ENCODE data around the gene NT5C.

Gene NT5C

DNA sequence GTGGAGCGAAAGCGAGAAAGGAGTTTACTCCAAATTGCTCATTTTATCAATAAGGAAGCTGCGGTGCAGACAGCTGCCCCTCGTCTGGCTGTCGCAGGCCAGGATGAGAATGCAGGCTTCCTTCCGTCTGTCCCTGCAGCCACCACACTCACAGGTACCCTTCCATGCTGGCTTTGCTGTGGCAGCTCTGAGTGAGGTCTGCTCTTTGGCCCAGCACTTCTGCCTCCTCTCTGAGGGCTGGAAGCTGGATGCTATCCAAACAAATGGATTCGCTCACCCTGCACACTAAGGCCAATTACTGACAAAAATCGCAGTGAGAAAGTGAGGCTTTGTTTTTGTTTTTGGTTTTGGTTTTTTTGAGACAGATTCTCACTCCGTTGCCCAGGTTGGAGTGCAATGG, 14.8 kb downstream of the NT5C start:
- DNase-seq (ENCODE audit: low spot score), result no peak

DNA sequence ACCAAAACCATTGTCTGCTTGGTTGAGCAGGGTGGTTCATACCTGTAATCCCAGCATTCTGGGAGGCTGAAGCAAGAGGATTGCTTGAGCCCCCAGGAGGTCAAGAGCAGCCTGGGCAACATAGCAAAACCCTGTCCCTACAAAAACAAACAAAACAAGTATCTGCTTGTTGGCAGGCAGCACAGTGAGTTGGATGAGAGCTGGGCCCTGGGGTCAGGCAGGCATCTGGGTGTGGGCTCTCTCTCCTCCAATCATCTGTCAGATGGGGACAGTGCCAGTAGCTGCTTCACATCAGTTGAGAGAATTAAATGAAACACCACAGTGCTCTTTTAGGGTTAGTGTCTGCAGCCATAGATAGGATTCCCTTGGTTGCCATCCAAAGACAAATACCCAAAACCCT, 16.0 kb downstream of the NT5C start:
- DNase-seq (ENCODE audit: low spot score), result no peak

DNA sequence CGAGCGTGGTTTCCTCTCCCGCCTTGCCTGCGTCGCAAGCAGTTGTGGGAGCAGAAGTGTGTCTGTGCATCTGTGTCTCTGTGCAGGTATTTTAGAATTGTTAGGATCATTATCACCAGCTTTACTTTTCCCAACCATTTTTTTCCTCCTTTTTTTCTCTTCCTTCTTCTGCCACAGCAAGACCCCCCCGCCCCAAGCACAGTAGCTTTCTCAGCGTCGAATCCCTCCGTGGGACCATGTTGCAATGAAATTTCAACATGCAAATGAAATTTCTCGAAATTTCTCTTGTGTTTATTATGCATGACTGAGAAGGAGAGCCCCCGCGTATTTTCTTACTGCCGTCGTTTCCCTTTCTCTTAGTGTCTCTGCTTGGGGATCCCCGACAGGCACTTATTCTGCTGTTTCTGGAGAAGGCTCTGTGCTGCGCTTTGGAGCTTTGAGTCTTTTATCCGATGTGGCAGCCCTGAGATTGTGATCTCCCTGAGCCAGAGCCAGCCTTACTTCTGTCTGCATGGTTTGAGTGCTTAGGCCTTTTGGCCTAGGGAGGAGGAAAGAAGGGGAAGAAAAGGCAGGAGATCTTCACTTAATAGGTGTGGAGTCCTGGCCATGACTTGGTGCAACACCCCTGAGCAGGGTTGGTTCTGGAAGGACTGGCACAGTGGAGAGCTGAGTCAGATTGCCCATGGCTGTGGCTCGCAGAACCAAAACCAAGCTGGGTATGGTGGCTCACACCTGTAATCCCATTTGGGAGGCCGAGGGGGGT, 16.8 kb downstream of the NT5C start:
- DNase-seq (ENCODE audit: low spot score), result no peak

DNA sequence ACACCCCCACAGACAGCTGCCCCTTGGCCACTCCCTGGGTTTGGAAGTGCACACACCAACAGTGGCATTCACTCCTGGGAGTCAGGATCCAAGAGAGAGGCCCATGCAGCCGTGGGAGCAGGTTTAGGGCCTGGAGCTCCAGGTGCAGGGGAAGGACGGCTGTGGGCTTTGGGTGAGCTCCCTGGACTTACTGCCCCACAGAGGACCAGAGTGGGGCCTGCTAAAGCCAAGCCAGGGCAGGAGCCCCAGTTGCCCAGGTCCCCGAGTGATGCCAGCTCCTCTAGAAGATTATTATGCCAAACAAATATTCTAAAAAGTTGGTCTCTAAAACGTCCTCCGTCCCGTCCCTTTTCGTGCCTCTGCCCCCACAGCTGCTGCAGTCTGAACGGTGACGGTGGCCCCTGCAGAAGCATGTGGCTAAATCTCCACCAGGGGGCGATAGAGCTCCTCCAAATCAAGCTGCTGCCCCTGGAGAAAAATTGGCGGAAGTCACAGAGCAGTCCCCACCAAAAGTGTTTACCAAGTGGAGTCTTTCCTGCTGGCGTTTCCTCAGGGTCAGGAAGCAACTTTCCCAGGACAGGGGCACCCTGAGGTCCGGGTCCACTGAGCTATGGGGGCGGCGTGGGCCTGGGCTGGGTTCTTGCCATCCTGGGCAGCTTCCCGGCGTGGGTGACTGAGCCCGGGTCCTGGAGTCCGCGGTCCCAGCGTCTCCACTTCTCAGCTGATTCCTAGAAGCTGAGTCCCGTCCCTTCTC, 17.6 kb downstream of the NT5C start:
- peak; percentile 96 for DNase-seq (ENCODE audit: low spot score)

DNA sequence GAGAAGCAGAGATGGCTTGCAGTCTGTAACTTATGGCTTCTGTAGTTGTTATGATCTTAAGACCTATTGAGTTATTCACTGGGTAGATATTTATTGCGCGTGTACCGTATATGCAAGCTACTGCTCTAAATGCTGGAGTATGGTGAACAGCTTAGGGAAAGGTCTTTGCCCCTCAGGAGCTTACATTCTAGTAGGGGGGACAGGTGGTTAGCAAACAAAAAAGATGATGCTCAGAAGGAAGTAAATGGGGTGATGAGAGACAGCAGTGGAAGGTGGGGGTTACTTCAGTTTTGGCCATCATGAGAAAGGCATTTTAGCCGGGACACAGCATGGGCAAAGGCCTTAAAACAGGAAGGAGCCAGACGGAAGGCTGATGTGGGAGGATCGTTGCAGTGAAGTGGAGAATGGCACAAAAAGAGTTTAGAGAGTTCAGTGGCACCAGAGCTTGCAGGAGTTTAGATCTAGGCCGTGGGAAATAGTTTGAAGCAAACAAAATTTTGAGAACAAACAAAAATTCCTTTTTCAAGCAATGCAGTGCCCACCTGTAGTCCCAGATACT, 19.7 kb downstream of the NT5C start:
- no peak for DNase-seq (ENCODE audit: low spot score)

DNA sequence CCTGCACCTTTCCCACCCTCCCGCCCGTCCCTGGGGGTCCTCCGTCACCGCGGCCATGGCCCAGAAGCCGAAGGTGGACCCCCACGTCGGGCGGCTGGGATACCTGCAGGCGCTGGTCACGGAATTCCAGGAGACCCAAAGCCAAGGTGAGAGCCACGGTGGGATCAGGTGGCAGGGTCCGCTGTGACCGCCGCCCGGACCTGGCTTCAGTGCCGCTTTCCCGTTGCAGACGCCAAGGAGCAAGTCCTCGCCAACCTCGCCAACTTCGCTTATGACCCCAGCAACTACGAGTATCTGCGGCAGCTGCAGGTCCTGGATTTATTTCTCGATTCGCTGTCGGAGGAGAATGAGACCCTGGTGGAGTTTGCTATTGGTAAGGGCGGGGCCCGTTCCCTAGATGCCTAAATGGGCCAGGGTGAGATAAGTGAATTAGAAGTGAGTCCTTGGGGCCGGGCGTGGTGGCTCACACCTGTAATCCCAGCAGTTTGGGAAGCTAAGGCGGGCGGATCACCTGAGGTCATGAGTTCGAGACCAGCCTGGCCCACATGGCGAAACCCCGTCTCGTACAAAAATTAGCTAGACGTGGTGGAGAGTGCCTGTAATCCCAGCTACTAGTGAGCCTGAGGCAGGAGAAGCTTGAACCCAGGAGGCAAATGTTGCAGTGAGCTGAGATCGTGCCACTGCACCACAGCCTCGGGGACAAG, 21.2 kb downstream of the NT5C start:
- no peak for DNase-seq (ENCODE audit: low spot score)

DNA sequence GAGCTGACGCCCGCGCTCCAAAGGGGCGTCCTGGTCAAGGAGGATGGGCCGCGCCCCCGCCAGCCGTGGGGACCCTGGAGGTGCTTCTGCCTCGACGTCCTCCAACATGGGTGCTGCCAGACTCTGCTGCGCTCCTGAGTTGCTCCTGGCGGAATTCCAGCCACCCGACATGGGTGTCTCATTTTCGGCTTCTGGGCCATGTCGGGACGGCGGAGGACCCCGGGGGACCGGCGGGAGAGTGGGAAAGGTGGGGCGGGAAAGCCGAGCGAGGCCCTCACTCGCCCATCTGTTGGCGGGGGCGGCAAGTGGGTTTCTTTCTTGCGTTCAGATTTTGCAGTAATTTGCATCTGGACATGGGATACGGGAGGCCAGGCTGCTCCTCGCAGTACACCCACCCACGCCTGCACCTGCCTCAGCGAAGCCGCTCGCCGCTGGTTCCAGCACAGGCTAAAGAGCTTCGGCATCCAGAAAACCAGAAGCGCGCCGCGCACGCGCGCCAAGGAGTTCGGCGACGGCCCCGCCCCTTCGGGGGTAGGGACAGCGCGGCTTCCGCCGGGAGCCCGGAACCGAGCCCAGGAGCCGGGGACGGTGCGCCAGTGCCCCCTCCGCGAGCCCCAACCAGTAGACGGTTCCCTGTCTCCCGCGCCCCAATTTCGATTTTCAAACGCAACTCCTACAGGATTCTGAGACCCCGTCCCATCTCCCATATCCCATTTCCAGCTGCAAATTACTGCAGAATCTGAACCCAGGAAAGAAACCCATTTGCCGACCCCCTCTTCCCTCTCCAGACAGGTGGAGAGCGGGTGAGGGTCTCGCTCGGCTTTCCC, 21.9 kb downstream of the NT5C start, which contains the start of gene ARMC7:
ARMC7 (plus strand) TSS at position 563 of the 827 bp plus-strand sequence. CDS start 320 bp downstream, outside the sequence.
- peak; percentile 85 for DNase-seq (ENCODE audit: low spot score)

DNA sequence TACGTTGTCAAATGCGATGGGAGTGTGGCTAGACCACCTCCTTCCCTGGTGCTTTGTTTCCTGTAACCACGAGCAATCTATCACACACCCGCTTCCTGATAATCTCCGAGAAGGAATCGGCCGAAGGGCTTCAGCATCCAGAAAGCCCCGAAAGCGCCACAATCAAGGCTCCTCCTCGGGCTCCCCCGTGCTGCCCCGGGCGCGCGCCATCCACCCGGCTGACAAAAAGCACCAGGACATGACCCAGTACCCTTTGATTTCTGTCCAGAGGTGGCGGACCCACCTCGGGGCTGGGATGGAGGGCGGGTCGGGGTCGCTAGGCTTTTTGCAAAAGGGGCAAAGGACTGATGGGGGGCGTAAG, 22.5 kb downstream of the NT5C start:
- no peak for DNase-seq (ENCODE audit: low spot score)

DNA sequence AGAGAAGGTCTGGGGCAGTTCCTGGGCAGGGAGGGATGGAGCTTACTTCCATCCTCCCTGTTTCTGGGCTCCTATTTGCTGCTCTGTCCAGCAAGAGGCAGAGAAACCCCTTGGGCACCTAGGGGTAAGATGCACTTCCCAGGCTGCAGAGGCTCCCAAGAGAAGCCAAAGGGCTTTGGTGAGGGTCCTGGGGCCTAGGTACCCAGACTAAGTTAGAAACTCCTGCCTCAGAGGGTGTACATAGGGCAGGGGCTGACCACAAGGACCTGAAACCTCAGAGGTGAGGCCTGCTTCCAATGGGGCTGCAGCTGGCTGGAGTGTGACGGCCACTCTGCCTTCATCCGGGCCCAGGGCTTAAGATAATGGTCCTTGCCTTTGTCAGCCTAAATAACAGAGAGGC, 23.3 kb downstream of the NT5C start:
- no peak for DNase-seq (ENCODE audit: low spot score)

DNA sequence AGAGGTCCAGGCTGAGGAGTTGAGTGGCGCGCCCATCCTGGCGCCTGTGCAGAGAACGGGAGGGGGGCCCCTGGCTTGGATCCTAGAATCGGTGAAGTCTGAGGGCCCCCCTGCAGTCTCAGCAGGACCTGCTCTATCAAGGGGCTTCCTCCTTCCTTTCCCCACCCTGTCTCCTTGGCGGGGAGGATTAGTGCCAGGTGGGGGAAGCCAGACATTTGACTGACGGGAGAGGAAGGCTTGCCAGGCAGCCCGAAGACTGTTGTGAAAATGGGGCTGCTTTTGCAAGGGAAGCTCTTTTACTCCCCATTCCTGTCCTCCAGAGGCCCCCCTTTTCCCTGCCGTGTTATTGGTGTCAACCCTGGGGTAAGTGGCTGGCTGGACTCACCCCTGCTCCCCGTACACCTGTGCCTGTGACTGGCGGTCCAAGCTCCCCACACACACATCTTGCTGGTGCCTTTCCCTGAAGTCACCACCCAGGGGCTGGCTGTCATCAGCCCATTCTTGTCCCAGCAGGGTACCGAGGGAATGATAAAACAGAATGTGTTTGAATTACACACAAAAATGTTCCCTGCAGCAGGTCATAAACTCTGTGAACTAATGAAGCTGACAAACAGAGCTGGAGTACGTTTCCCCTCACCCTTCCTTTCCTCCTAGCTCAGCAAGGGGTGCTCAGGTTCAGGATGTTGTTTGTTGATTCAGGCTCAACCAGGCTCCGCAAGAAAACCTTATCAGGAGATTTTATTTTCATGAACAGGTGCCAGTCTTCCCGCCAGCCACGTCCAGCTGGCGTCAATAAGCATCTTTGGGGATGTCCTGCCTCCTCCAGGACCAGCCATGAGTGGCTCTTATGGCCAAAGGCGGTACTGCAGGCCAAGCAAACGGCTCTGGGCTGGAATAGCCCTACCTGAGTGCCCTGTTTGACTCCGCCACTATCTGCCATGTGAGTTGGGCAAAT, 26.1 kb downstream of the NT5C start:
- DNase-seq (ENCODE audit: low spot score), result peak; percentile 88

DNA sequence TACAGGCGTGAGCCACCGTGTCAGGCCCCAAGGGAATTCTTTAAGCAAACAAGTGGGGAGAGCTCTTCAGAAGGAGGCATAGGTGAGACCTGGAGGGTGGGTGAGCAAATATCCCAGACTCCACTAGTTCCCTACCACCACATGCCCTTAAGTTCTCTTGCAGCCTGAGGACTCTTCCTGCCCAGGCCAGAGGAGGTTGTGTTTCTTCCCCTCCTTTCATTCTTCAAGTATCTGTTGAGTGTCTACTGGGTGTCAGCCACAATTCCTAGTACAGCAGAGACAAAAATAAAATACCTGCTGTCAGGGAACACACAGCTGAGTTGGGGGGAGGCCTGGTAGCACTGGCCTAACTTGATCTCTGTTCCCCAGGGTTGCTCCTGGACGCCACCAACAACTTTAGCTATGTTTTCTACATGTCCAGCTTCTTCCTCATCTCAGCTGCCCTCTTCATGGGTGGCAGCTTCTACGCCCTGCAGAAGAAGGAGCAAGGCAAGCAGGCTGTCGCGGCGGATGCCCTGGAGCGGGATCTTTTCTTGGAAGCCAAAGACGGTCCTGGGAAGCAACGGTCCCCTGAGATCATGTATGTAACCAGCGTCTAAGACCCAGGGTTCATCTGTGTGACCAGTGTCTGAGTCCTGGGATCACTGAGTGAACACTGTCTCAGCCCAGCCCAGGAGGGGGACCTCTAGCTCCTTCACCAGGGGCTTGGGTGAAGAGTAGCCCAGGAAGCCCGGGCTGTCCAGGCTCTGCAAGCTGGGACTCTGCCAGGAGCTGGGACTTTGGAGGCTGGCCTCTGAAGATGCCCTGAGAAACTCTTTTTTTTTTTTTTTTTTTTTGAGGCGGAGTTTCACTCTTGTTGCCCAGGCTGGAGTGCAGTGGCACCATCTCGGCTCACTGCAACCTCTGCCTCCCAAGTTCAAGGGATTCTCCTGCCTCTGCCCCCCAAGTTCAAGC, 27.7 kb downstream of the NT5C start:
- no peak for DNase-seq (ENCODE audit: low spot score)

DNA sequence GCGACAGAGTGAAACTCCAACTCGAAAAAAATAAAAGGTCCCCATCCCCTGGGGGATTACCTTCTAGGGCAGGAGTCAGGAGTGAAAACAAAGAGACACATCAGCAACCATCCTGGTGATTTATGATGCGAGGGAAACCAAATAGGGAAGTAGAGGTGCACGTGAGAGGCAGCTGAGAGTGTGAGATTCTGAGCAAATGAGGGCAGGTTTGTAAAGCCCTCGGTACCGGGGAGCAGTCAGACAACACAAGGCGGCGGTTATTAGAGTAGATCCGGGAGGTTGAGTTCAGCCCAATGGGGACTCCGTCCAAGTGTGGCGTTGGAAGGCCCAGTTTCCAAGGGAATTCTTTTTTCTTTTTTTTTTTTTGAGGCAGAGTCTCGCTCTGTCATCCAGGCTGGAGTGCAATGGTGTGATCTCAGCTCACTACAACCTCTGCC, 29.1 kb downstream of the NT5C start:
- no peak for DNase-seq (ENCODE audit: low spot score)

DNA sequence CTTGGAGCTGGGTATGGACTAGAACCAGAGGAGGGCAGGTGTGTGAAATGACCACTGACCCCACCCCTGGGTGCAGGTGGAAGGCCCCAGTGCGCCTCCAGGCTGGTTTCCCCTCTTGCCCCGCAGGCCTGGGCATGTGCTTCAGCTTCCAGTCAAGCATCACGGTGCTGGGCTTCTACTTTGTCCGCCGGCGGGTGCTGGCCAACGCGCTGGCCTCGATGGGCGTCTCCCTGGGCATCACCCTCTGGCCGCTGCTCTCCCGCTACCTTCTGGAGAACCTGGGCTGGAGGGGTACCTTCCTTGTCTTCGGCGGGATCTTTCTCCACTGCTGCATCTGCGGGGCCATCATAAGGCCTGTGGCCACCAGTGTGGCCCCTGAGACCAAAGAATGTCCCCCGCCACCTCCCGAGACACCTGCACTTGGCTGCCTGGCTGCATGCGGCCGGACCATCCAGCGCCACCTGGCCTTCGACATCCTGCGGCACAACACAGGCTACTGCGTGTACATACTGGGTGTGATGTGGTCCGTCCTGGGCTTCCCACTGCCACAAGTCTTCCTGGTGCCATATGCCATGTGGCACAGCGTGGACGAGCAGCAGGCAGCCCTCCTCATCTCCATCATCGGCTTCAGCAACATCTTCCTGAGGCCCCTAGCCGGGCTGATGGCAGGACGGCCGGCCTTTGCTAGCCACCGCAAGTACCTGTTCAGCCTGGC, 31.5 kb downstream of the NT5C start:
- no peak for DNase-seq (ENCODE audit: low spot score)

DNA sequence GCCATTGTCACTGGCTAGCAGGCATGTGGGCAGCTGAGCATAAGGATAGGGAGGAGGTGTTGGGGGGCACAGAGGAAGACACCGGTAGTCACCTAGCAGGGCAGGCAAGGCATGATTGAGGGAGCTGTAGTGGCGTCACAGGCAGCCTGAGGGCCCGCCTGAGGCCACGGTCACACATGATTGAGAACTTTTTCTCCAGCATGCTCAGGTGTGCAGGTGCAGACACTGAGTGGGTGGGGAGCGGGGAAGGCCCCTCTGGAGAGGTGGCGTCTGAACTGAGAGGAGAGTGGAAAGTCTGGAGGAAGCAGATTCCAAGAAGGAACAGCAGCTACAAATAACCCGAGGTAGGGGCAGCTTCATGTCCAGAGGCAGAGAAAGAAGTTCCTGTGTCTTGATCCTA, 32.7 kb downstream of the NT5C start:
- no peak for DNase-seq (ENCODE audit: low spot score)

DNA sequence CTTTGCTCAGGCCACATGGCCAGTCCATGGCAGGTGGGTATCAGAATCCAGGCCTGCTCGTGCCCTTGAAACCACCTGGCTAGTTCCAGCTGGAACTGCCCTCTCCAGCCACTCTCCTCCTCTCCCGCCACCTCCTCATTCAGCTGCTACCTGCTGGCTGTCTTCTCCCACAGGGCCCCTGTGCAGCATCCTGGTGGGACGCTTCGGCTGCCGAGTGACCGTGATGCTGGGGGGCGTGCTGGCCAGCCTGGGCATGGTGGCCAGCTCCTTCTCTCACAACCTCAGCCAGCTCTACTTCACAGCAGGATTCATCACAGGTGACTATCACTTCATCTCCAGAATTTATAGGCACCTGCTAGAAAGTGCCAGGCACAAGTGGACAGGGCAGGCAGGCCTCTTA, 33.7 kb downstream of the NT5C start:
- no peak for DNase-seq (ENCODE audit: low spot score)

DNA sequence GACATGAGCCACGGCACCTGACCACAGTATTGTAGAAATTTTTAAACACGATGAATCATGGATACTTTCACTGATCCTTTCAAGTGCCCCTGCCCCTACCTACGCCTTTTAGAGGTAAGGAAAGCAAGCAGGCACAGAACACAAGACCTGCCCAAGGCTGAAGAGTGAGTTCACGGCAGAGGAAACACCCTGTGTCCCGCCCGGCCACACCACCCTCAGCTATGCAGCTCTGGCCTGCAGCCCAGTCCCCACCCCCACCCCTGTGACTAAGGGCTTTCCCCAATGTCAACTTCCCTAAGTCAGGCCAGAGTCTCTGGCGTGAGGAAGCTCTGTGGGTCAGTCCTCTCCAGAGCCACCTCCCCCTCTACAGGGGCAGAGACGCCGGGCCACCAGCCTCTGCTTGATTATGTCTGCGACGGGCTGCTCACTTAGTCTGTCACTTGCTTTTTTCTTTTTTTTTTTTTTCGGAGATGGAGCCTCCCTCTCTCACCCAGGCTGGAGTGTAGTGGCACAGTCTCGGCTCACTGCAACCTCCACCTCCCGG, 35.4 kb downstream of the NT5C start:
- DNase-seq (ENCODE audit: low spot score), result no peak

DNA sequence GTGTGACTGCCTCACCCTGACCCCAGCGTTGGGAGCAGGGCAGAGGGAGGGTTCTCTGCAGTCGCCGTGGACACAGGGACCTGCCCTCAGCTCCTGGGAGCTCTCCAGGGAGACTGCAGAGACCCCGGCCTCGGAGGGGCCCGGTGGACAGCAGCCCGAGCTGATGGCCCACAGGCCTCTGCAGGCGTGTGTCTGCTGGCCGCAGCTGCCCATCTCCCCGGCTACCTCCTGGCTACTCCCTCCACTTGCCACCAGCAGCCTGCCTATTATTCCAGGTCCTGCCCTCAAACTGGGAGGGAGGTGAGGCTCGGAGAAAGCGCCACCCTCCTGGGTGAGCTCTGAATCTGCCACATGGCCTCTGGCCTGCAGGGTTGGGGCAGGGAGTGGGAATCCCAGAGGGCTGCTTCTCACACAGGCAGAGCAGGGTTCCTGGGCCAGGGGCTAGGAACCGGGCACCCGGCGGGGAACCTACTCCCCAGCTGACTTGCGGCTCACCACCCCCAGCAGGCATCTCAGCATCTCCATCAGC, 36.6 kb downstream of the NT5C start:
- DNase-seq (ENCODE audit: low spot score), result no peak

DNA sequence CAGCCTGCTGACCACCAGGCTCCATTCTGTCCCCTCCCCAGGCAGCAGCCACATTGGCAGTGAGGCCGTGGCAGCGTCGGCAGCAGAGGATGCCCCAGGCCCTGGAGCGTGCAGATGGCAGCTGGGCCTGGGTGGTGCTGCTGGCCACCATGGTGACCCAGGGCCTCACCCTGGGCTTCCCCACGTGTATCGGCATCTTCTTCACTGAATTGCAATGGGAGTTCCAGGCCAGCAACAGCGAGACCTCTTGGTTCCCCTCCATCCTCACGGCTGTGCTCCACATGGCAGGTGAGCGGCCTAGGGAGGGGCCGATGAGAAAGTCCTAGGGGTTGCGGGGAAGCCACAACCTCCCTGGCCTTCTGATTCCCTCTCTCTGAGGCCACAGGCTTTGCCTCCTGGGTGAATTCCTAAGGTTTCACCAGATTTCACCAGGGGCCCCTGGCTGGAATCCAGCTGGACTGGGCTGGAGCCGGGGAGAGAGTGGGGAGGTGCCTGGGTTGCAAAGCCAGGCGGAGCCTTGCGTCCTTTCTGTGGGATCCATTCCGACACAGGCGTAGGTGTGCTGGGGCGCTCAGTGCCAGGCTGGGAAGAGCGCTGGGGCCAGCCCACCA, 37.9 kb downstream of the NT5C start:
- no peak for DNase-seq (ENCODE audit: low spot score)
